Measurements from ENCODE around the gene PARP1. TPM values are rescaled to one million over a fixed set of nuclear protein-coding genes. Genes with fewer than 3 reads are reported as not detected.

PARP1 gene
- total RNA-seq, 1 donor from 2014 or later, result 101 TPM

GRCh38 chr1:226381226-226381998 lies 26.5 kb downstream of the PARP1 start:
- Mint-ChIP-seq H3K9me3 (no peaks in the 10 kb centered on the region), H3K4me3 (no peak overlapping the region), H3K27me3 (ENCODE audit: low read depth) (no peaks in the 10 kb centered on the region), H3K36me3 (peaks cover 54% of the 10 kb centered on the region), H3K27ac (no peak overlapping the region), H3K4me1 (no peaks in the 10 kb centered on the region)
- no peak for TF ChIP-seq CTCF (IDR thresholded peaks at IDR 0.05; ENCODE audit: unreplicated experiment)
- DNase-seq (ENCODE audit: low spot score in 2 of 2, unreplicated experiment in 2 of 2), result no peak

- Mint-ChIP-seq H3K4me3 (no peak overlapping the region), H3K36me3 (peaks cover 61% of the 10 kb centered on the region), H3K9me3 (no peaks in the 10 kb centered on the region), H3K4me1 (no peaks in the 10 kb centered on the region), H3K27me3 (ENCODE audit: low read depth) (no peaks in the 10 kb centered on the region), H3K27ac (no peak overlapping the region)
- DNase-seq (ENCODE audit: low spot score in 2 of 2, unreplicated experiment in 2 of 2), result no peak
- TF ChIP-seq CTCF (IDR thresholded peaks at IDR 0.05; ENCODE audit: unreplicated experiment), result no peak
Observed at GRCh38 chr1:226378071-226378470, 29.8 kb downstream of the PARP1 start.

- no peak for TF ChIP-seq CTCF (IDR thresholded peaks at IDR 0.05; ENCODE audit: unreplicated experiment)
- Mint-ChIP-seq H3K36me3 (peaks cover 72% of the 10 kb centered on the region), H3K27me3 (ENCODE audit: low read depth) (no peaks in the 10 kb centered on the region), H3K4me3 (no peak overlapping the region), H3K9me3 (no peaks in the 10 kb centered on the region), H3K4me1 (no peaks in the 10 kb centered on the region), H3K27ac (no peak overlapping the region)
- no peak for DNase-seq (ENCODE audit: low spot score in 2 of 2, unreplicated experiment in 2 of 2)
Observed at GRCh38 chr1:226376300-226376699, 31.6 kb downstream of the PARP1 start.

- no peaks in the 10 kb centered on the region for H3K27me3 Mint-ChIP-seq (ENCODE audit: low read depth)
- no peak for DNase-seq (ENCODE audit: low spot score in 2 of 2, unreplicated experiment in 2 of 2)
- peaks cover 56% of the 10 kb centered on the region for H3K36me3 Mint-ChIP-seq
- H3K4me3 Mint-ChIP-seq, result no peak overlapping the region
- no peaks in the 10 kb centered on the region for H3K4me1 Mint-ChIP-seq
- no peak overlapping the region for H3K27ac Mint-ChIP-seq
- no peaks in the 10 kb centered on the region for H3K9me3 Mint-ChIP-seq
- no peak for TF ChIP-seq CTCF (IDR thresholded peaks at IDR 0.05; ENCODE audit: unreplicated experiment)
Observed at GRCh38 chr1:226373376-226373775, 34.5 kb downstream of the PARP1 start.

GRCh38 chr1:226372885-226373284 lies 35.0 kb downstream of the PARP1 start:
- H3K27me3 Mint-ChIP-seq (ENCODE audit: low read depth), result no peaks in the 10 kb centered on the region
- no peak overlapping the region for H3K27ac Mint-ChIP-seq
- peaks cover 52% of the 10 kb centered on the region for H3K36me3 Mint-ChIP-seq
- no peaks in the 10 kb centered on the region for H3K9me3 Mint-ChIP-seq
- DNase-seq (ENCODE audit: low spot score in 2 of 2, unreplicated experiment in 2 of 2), result no peak
- TF ChIP-seq CTCF (IDR thresholded peaks at IDR 0.05; ENCODE audit: unreplicated experiment), result no peak
- H3K4me3 Mint-ChIP-seq, result no peak overlapping the region
- no peaks in the 10 kb centered on the region for H3K4me1 Mint-ChIP-seq
